ENCODE data around the gene L1CAM. TPM values are rescaled to one million over a fixed set of nuclear protein-coding genes. Genes with fewer than 3 reads are reported as not detected.
"Not testable (repeated sequence)": the region's sequence is repeated elsewhere in the genome, so short reads cannot be mapped to it uniquely, and the experiment has no call there.

L1CAM gene
- total and polyA plus RNA-seq, 4 experiments from 2014 or later = 0.26 to 1.8 (median 0.80) TPM

- H3K4me1 Mint-ChIP-seq = peaks cover 31 to 61% (median 47%) of the 10 kb centered on the region in 4 donors
These were observed 67.9 kb downstream of the L1CAM start for GRCh38 chrX:153818064-153818463.

DNA sequence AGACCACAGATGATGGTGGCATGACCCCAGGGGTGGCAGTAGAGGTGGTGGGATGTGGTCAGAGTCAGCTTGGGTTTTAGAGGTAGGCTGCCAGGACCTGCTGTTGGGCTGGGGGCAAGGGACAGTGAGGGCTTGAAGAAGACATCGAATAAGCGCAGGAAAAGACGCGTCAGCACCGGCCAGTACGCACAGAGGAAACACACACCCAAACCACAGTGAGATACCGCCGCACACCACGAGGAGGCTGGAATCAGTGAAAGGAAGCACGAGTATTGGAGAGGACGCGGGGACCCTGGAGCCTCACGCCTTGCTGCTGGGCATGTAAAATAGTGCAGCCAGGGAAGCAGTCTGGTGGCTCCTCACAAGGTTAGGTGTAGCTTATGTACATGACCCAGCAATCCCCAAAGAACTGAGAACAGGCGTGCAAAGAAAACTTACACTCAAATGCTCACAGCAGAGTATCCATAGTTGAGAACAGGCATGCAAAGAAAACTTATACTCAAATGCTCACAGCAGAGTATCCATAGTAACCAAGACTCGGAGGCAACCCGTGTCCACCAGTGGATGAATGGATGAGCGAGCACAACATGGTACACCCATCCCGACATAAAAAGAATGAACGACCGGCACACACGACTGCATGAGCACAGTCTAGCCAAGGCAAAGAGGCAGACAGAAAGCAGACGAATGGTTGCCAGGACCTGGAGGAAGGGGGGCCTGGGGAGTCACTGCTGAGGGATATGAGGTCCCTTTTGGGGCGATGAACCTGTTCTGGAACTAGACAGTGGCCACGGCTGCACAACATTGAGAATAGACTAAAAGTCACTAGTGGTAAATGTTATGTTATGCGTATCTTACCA, 68.9 kb downstream of the L1CAM start:
- no peaks in the 10 kb centered on the region for H3K36me3 Mint-ChIP-seq
- CTCF ChIA-PET (ENCODE audit: partially characterized antibody) = interaction anchor here (1.0 kb wide), 1 partner anchor 39 kb away, joined by 3 read pairs; no protein-coding TSS in a partner anchor
- peaks cover 24 to 57% (median 40%) of the 10 kb centered on the region in 4 donors for H3K4me1 Mint-ChIP-seq
- intact Hi-C loops (cut with micrococcal nuclease) = loop anchor here (2.0 to 5.0 kb wide), 2 partner anchors 22 to 85 kb away; partner anchors contain the start of genes AVPR2, IDH3G and SSR4
- H3K4me3 ChIP-seq (ENCODE audit: low read length in 2 of 2) = no peak overlapping the region
- H3K4me3 Mint-ChIP-seq = peak overlapping the region; percentile 72 to 88 (median 76)
- H3K27me3 ChIP-seq (ENCODE audit: insufficient read depth, low read length) = no peaks in the 10 kb centered on the region
- no peak overlapping the region for H3K27ac ChIP-seq (ENCODE audit: low read depth, low read length)
- peak; percentile 44 to 71 (median 49) for DNase-seq
- H3K9me3 ChIP-seq (ENCODE audit: control insufficient read depth in 1 of 2, low read length in 2 of 2) = no peaks in the 10 kb centered on the region
- POLR2A ChIA-PET (ENCODE audit: partially characterized antibody) = interaction anchor here (1.3 to 2.9 kb wide), 2 partner anchors 108 to 110 kb away, joined by 4 to 10 read pairs; partner anchors contain the start of gene ARHGAP4
- H3K27me3 Mint-ChIP-seq = no peaks in the 10 kb centered on the region
- H3K9me3 Mint-ChIP-seq = peaks cover 0 to 2% (median 0%) of the 10 kb centered on the region in 8 donors
- H3K36me3 ChIP-seq (ENCODE audit: insufficient read depth, low read length) = no peaks in the 10 kb centered on the region
- H3K27ac Mint-ChIP-seq = peak overlapping the region; percentile 48 to 91 (median 77)
- H3K4me1 ChIP-seq (ENCODE audit: insufficient read depth, low read length) = peaks cover 48% of the 10 kb centered on the region

More at GRCh38 chrX:153818064-153818463, 67.9 kb downstream of the L1CAM start:
- not testable (repeated sequence) for DNase-seq; H3K4me3 ChIP-seq (ENCODE audit: low read length in 2 of 2); H3K27ac ChIP-seq (ENCODE audit: low read depth, low read length); H3K36me3 Mint-ChIP-seq; H3K27ac Mint-ChIP-seq; H3K9me3 Mint-ChIP-seq; H3K36me3 ChIP-seq (ENCODE audit: insufficient read depth, low read length); H3K9me3 ChIP-seq (ENCODE audit: control insufficient read depth in 1 of 2, low read length in 2 of 2); H3K27me3 ChIP-seq (ENCODE audit: insufficient read depth, low read length); H3K27me3 Mint-ChIP-seq
- intact Hi-C loops (cut with micrococcal nuclease) = loop anchor here (5.0 kb wide), 1 partner anchor 84 kb away; the partner anchor contains the start of gene AVPR2
- POLR2A ChIA-PET (ENCODE audit: partially characterized antibody) = interaction anchor here (2.9 kb wide), 1 partner anchor 107 kb away, joined by 10 read pairs; the partner anchor contains the start of gene ARHGAP4
- CTCF ChIA-PET (ENCODE audit: partially characterized antibody) = interaction anchor here (1.3 kb wide), 1 partner anchor 129 kb away, joined by 3 read pairs; no protein-coding TSS in a partner anchor
- H3K4me1 ChIP-seq (ENCODE audit: insufficient read depth, low read length) = peaks cover 56% of the 10 kb centered on the region
- peak overlapping the region in 4 of 8 donors; percentile 7 to 59 (median 44) for H3K4me3 Mint-ChIP-seq

- no peaks in the 10 kb centered on the region for H3K36me3 Mint-ChIP-seq
- intact Hi-C loops (cut with micrococcal nuclease) = loop anchor here (5.0 kb wide), 1 partner anchor 88 kb away; the partner anchor contains the start of gene AVPR2
- H3K4me3 Mint-ChIP-seq = peak overlapping the region in 2 of 8 donors; percentile 10 to 54
- ChIA-PET CTCF (ENCODE audit: partially characterized antibody) (interaction anchor here (1.1 kb wide), 1 partner anchor 108 kb away, joined by 3 read pairs; no protein-coding TSS in a partner anchor), POLR2A (ENCODE audit: partially characterized antibody) (no interaction called here)
- no peaks in the 10 kb centered on the region for H3K36me3 ChIP-seq (ENCODE audit: insufficient read depth, low read length)
- no peaks in the 10 kb centered on the region for H3K27me3 Mint-ChIP-seq
- H3K27ac Mint-ChIP-seq = peak overlapping the region in 4 of 7 donors; percentile 19 to 53 (median 32)
- H3K4me3 ChIP-seq (ENCODE audit: low read length in 2 of 2) = no peak overlapping the region
- no peak overlapping the region for H3K27ac ChIP-seq (ENCODE audit: low read depth, low read length)
- peaks cover 17 to 36% (median 26%) of the 10 kb centered on the region in 4 donors for H3K4me1 Mint-ChIP-seq
- H3K27me3 ChIP-seq (ENCODE audit: insufficient read depth, low read length) = no peaks in the 10 kb centered on the region
- no peak for DNase-seq
- H3K4me1 ChIP-seq (ENCODE audit: insufficient read depth, low read length) = peaks cover 27% of the 10 kb centered on the region
- no peaks in the 10 kb centered on the region for H3K9me3 ChIP-seq (ENCODE audit: control insufficient read depth in 1 of 2, low read length in 2 of 2)
- peaks cover 0 to 4% (median 0%) of the 10 kb centered on the region in 8 donors for H3K9me3 Mint-ChIP-seq
These were observed 71.2 kb downstream of the L1CAM start for GRCh38 chrX:153814591-153815315.

DNA sequence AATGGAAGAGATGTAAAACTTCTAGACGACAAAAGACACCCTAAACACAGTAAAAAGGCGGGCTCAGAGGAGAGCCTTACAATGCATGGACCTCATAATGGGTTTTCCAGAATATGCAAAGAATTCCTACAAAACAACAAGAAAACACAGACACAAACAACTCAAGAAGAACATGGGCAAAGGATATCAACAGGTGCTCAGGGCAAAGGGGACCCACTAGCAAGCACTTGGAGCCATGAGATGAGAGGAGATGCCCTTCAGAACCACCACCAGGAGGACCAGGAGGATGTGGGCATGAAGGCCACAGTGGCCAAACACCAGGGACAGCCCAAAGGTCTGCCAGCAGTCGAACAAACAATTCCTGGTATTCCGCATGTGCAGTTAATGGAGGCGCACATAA, 72.8 kb downstream of the L1CAM start:
- DNase-seq = no peak
- Mint-ChIP-seq H3K36me3 (no peaks in the 10 kb centered on the region), H3K9me3 (peaks cover 0 to 4% (median 0%) of the 10 kb centered on the region in 8 donors), H3K27me3 (no peaks in the 10 kb centered on the region), H3K4me1 (peaks cover 16 to 31% (median 23%) of the 10 kb centered on the region in 4 donors), H3K27ac (no peak overlapping the region), H3K4me3 (no peak overlapping the region)
- Histone ChIP-seq H3K27ac (ENCODE audit: low read depth, low read length) (no peak overlapping the region), H3K27me3 (ENCODE audit: insufficient read depth, low read length) (no peaks in the 10 kb centered on the region), H3K36me3 (ENCODE audit: insufficient read depth, low read length) (no peaks in the 10 kb centered on the region), H3K4me1 (ENCODE audit: insufficient read depth, low read length) (peaks cover 16% of the 10 kb centered on the region), H3K9me3 (ENCODE audit: control insufficient read depth in 1 of 2, low read length in 2 of 2) (no peaks in the 10 kb centered on the region), H3K4me3 (ENCODE audit: low read length in 2 of 2) (no peak overlapping the region)
- POLR2A ChIA-PET (ENCODE audit: partially characterized antibody) = no interaction called here
- intact Hi-C loops (cut with micrococcal nuclease) = no loop called here
- CTCF ChIA-PET (ENCODE audit: partially characterized antibody) = no interaction called here

DNA sequence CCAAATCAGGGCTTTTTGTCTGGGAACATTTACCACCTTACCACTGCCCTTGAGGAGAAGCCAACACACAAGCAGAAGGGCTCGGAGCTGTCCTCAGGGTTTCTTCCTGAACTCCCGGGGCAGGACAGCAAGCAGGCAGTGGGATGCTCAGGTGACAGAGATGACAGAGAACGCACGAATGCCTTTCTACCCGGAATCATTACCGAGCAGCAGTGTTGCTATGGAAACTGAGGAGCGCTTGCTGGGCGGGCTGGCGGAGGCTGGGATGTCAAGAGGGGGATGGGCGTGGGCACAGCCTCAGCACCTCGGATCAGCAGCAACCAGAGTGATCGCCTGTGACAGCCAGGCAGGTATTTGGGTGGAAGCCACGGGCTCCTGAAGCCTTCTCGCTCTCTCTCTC, 73.8 kb downstream of the L1CAM start:
- intact Hi-C loops (cut with micrococcal nuclease) = no loop called here
- ChIA-PET POLR2A (ENCODE audit: partially characterized antibody) (no interaction called here), CTCF (ENCODE audit: partially characterized antibody) (interaction anchor here (0.5 kb wide), 1 partner anchor 241 kb away, joined by 4 read pairs; no protein-coding TSS in a partner anchor)
- Histone ChIP-seq H3K4me3 (ENCODE audit: low read length in 2 of 2) (no peak overlapping the region), H3K27ac (ENCODE audit: low read depth, low read length) (no peak overlapping the region), H3K27me3 (ENCODE audit: insufficient read depth, low read length) (no peaks in the 10 kb centered on the region), H3K4me1 (ENCODE audit: insufficient read depth, low read length) (peaks cover 10% of the 10 kb centered on the region), H3K36me3 (ENCODE audit: insufficient read depth, low read length) (no peaks in the 10 kb centered on the region), H3K9me3 (ENCODE audit: control insufficient read depth in 1 of 2, low read length in 2 of 2) (no peaks in the 10 kb centered on the region)
- Mint-ChIP-seq H3K36me3 (no peaks in the 10 kb centered on the region), H3K27ac (no peak overlapping the region), H3K4me3 (no peak overlapping the region), H3K9me3 (peaks cover 0 to 4% (median 0%) of the 10 kb centered on the region in 8 donors), H3K4me1 (peaks cover 13 to 26% (median 21%) of the 10 kb centered on the region in 4 donors), H3K27me3 (no peaks in the 10 kb centered on the region)
- DNase-seq = no peak

Measured in CD4-positive, alpha-beta memory T cell (primary cell).